Forelimb muscle (tissue), 1 donor: Measurements from ENCODE around the gene F3. TPM values are rescaled to one million over a fixed set of nuclear protein-coding genes. Genes with fewer than 3 reads are reported as not detected.
"Not testable (repeated sequence)": the region's sequence is repeated elsewhere in the genome, so short reads cannot be mapped to it uniquely, and the experiment has no call there.

Source experiments
- DNase-seq: peaks from one replicate; pipeline ENCODE4 v3.0.0-alpha.2; 2013; ENCODE audit warnings: low read depth
- polyA plus RNA-seq: library from polyadenylated mRNA; unstranded; fragments of 120-200 nt; gene quantifications from one replicate; pipeline ENCODE4 v1.2.1, GENCODE V29; 2013; ENCODE audit not compliant: insufficient read length

The F3 gene
- 2.2 TPM for polyA plus RNA-seq

DNA sequence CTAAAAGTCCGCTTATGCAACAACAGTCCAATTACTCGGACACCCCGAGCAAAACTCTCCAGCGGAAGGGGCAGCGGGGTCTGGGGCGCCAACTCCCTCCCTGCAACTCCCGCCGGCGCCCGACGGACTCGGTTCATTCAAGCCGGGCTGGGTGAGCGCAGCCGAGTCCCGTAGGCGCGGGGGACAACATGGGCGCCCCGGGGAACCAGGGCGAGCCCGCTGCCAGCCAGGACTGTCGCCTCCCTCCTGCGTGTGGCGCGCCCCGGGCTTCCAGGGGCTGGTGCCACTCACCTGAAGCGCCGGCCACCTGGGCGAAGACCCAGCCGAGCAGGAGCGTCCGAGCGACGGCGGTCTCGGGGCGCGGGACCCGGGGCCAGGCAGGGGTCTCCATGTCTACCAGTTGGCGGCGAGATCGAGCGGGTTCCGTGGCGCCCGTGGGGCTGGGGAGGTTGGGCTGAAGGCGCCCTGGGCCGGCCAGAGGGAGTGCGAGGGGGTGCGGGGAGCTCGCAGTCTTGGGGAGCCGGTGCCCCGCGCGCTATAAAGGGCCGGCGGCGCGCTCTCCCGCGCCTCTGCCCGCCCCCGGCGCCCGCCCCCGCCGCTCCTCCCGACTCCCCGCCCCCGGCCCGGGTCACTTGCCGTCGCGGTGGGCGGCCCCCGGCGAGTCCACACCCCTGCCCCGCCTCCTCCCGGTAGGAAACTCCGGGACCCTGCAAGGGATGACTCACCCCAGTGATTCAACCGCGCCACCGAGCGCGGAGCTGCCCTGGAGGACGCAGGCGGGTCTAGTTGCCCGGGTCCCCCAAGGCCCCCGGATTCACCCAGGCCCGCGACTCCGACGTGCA, at the start of gene F3:
TSS of gene F3 (minus strand) at position 514 of the 842 bp plus-strand sequence. CDS start at position 391, 123 bp downstream.
- no peak for DNase-seq

GRCh38 chr1:94590203-94591137, 48.9 kb upstream of the F3 start:
- no peak for DNase-seq

DNA sequence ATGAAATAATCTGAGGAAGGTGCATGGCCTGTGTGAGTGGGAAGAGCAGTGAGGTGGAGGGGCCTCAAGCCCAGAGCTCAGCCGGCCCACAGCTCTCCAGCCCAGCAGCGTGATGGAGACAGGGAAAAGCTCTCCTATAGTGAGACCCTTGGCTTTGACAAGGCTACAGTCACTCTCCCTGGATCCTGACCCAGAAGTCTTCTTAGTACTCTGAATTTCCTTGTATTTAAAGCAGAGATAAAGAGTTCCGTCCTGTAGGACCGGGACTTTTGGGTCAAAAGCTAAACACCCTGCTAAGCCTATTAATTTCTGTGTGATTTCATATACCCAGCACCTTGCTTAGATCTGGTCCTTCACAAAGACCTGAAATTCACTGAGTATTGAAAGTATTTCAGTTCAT, 48.2 kb upstream of the F3 start:
- DNase-seq: no peak

DNA sequence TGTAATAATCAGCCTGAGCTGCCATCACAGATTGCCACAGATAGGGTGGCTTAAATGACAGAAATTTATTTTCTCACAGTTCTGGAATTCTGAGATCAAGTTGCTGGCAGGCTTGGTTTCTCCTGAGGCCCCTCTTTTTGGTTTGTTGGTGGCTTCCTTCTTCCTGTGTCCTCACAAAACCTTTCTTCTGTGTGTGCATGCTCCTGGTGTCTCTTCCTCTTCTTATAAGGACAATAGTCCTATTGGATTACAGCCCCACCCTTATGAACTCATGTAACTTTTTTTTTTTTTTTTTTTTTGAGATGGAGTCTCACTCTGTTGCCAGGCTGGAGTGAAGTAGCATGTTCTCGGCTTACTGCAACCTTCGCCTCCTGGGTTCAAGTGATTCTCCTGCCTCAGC, 41.0 kb upstream of the F3 start:
- no peak for DNase-seq

DNA sequence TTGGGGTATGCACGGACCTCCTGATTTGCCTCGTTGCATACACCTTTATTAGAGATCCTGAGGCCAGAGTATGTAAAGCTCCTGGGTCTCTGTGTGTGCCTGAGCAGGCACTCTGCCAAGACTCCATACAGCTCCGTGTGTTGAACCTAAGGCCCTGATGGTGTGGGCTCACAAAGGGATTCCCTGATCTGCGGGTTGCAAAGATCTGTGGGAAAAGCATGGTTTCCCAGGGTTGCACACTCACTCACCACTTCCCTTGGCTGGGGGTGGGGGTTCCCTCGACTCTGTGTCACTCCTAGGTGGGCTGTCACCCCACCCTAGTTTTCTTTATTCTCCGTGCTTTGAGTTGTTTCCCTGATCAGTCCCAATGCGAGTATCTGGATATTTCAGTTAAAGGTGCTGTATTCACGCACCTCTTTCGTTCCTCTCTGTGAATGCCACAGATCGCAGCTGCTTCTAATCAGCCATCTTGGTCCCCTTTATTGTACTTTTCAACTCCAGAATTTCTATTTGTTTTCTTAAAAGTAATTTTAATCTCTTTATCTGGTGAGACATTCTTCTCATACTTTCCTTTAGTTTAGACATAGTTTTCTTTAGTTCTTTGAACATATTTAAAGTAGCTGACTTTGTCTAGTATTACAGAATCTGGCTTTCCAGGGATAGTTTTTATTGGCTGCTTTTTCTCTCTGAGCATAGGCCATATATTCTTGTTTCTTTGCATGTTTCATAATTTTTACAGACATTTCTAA, 39.0 kb upstream of the F3 start:
- DNase-seq: no peak

DNA sequence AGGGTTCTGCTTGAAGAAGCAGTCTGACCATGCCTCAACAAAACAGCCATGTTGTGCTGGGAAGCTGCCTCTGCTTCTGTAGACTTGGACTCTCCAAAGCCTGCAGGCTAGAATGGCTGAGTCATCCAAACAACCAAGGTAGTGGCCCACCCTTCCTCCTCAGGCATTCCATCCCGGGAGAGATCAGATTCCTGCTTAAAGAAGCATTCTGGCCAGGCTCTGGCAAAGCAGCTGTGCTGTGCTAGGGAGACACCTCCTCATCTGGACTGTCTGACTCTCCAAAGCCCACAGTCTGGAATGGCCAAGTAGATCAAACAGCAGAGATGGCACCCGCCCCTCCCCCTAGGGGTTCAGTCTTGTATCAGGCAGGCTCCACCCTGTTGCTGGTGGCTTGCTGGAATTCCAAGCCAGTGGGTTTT, 38.3 kb upstream of the F3 start:
- no peak for DNase-seq

DNA sequence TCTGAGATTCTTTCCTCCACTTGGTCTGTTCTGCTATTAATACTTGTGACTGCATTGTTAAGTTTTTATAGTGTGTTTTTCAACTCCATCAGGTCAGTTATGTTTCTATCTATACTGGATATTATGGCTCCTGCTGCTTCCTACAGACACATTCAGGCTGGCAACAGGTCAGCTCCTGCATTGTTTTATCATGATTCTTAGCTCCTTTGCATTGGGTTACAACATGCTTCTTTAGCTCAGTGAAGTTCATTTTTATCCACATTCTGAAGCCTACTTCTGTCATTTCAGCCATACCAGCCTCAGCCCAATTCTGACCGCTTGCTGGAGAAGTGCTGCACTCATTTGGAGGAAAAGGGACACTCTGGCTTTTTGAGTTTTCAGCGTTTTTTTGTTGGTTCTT, 37.3 kb upstream of the F3 start:
- no peak for DNase-seq

GRCh38 chr1:94573917-94574316, 32.4 kb upstream of the F3 start:
- not testable (repeated sequence) for DNase-seq

GRCh38 chr1:94572780-94573179, 31.2 kb upstream of the F3 start:
- no peak for DNase-seq

DNA sequence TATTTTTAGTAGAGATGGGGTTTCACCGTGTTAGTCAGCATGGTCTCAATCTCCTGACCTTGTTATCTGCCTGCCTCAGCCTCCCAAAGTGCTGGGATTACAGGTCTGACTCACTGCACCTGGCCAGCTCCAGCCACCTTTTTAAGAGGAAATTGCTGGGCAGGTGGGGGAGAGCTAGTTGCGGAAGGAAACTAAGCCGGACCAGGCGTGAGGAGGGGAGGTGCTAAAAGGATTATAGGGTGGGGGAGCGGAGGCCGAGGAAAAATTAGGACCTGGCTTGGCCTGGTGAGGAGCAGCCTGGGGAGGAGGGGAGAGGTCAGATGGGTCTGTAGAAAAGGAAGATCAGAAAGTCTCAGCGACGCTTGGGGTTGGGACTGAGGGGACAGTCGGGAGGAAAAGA, 29.4 kb upstream of the F3 start:
- DNase-seq: not testable (repeated sequence)

GRCh38 chr1:94568806-94569205, 27.2 kb upstream of the F3 start:
- DNase-seq: not testable (repeated sequence)

GRCh38 chr1:94567975-94568607, 26.5 kb upstream of the F3 start:
- not testable (repeated sequence) for DNase-seq

GRCh38 chr1:94566436-94566835, 24.9 kb upstream of the F3 start:
- not testable (repeated sequence) for DNase-seq

- no peak for DNase-seq
Measured at GRCh38 chr1:94565901-94566300, 24.3 kb upstream of the F3 start.

DNA sequence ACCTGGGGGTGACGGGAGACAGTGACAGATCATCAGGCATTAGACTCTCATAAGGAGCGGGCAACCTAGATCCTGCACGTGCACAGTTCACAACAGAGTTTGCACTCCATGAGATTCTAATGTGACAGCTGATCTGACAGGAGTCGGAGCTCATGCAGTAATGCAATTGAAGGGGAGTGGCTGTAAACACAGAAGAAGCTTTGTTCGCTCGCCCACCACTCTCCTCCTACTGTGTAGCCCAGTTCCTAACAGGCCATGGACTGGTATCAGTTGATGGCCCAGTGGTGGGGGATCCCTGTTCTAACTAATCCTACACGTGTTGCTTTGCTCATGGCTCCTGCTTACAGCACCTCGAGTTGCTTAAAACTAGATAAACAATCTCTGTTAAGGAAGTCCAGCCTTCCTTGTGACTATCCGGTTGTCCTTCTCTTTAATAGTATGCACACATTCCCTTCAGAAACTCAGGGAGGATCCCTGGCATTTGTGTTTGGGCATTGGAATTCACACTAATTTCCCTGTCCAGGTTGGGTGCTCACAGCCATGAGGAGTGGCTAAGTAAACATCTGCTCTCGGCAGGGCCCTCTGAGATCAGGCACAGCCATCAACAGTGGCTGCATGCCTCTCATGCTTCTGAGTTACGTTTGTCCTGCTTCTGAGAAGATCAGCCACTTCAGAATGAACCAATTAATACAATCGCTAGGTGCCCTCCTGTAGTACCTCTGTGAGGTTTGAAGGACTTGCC, 21.1 kb upstream of the F3 start:
- no peak for DNase-seq

DNA sequence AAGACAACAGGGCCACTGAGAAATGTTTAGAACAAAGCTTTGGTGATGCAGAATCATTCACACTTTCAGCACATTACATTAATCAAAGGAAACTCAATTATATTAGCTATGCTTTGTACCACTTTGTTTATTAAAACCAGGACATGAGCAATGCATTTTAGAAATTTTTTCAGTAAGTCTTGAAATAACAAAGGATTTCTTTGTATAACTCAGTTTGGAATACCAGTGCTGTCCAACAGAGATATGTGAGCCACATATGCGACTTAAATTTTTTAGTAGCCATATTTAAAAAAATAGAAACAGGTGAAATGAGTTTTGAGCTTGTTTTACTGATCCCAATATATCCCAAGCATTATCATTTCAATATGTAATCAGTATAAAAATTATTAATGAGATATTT, 18.8 kb upstream of the F3 start:
- no peak for DNase-seq

DNA sequence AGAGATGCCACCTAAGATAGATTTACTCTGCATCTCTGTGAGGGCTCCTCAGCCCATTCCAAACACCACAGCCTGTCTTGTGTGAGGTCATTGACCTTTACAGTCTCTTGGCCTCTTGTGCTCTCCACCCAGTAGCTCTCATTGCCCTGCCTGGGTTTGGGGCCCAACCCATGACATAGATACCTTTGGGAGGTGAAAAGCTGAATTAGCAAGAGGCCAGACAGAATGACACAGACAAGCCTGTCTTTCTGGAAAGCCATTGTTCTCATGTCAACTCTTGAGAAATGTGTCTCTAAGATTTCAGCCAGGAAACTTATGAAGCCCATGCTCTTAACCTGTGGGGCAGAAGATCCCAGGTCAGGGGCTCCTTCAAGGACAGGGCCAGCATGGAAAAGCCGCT, 18.4 kb upstream of the F3 start:
- DNase-seq: no peak

- no peak for DNase-seq
Measured at GRCh38 chr1:94555091-94555490, 13.5 kb upstream of the F3 start.

- DNase-seq: no peak
Measured at GRCh38 chr1:94554580-94554979, 13.0 kb upstream of the F3 start.

- no peak for DNase-seq
Measured at GRCh38 chr1:94553931-94554330, 12.4 kb upstream of the F3 start.

GRCh38 chr1:94553323-94553730, 11.8 kb upstream of the F3 start:
- DNase-seq: no peak
